Posterior cingulate gyrus (tissue), 11 donors: Measurements from ENCODE around the gene GFM1.

ENCODE experiments used
- DNase-seq, 10 donors: peaks; one replicate each; pipeline versions ENCODE4 v3.0.0 to v3.0.0-alpha.2; 2020 to 2021; ENCODE audit warnings: mixed read lengths in 3 of 10
- intact Hi-C: fragments of 100-400 bp; cut with DNase I; formaldehyde crosslinking; loops from one replicate; pipeline ENCODE4 v1.15.1; 2023

GFM1 gene

DNA sequence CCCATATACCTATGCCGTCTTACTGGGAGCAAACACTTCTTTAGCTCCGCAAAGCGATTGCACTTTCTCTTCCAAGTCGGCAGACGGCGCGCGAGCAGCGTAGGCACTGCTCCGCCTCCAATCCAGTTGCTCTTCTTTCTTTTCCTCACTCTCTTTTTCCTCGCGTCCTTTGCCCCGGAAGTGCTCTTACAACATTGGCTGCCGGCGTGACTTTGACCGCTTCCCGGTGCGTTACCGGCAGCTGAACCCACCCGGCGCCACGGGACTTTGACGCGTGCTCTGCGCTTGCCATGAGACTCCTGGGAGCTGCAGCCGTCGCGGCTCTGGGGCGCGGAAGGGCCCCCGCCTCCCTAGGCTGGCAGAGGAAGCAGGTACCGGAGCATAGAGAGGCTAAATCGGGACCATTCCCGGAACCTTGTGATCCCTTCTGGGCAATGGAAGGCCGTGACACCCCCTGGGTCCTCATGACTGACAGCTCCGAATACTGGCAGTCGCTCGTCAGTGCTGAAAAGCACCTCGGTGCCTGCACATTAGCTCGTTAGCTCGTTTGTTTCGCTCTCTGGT is at the start of gene GFM1:
GFM1 (plus strand) TSS at position 183 of the 564 bp plus-strand sequence; CDS start at position 291, 108 bp downstream.
- peak; percentile 85 to 99 (median 93) for DNase-seq
- intact Hi-C loops = loop anchor here (10.0 kb wide), 1 partner anchor 70 kb away; the partner anchor contains the start of gene MLF1

DNA sequence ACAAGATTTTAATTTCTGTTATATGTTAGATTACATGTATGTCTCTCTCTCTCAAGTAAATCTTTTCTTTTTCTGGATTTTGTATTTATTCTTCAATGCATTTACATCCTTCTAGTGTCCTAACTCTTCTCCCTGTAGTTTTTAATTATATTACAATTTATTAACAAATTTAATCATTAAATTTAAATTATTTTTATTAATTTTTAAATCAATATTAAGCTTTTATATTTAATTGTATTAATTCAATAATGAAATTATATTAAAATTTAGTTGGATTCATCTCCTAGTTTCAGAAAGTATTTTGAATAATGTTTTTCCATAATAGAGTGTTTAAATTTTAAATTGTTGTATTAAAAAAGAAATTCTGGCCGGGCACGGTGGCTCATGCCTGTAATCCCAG is 43.5 kb upstream of the GFM1 start:
- no peak for DNase-seq
- intact Hi-C loops = no loop called here

DNA sequence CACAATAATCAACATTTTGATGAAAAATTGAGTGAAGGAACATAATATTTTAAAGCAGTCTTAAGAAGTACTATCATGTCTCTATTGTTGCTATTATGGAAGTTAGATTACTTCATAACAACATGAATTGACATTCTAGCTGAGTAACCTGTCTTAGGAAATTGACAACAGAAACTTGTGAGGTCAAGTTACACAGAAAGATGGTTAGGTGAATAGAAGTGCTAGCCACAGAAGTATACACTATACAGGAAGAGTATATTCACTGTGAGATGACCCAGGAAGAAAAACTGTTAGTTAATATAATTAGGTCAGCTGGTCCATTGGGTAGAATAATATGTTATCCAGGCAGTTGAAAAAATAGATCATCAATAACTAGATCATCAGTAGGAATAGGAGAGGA is 42.1 kb upstream of the GFM1 start:
- intact Hi-C loops = no loop called here

DNA sequence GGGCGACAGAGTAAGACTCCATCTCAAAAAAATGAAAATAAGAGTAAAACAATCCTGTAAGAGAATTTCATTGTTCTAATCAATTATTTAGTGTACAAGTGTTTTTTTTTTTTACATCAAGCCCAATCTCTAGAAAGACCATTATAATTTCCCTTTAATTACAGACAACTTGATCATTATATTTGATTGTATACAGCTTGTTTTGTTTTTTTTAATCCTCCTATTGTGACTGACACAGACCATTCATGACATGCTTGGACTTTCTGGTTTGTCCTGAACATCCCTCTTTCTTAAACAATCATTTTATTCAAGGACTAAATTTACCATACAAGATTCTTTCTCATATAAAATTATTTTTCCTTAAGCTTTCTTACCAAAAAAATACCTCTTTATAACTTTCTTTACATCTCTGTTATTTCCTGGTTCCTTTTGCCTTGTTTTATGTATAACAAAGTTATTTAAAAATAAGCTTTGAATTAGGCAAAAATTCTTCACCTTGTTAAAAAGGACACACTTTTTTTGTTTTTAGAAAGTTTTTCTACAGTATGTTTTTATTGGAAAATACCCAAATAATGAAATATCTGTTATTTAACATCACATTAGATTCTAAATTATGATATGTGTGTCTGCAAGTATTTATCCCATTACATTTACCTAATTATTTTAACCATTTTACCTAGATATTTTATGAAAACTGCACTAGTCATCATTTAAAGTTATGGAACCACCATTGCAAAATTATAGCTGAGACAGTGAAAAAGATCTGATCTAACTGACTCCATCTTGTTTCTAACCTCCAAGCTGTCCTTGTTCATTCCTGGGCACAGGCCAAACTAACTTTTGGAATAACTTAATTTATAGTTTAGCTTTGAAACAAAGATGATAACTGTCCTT is 26.1 kb upstream of the GFM1 start:
- DNase-seq = no peak
- intact Hi-C loops = no loop called here

More for the DNA sequence above, 42.1 kb upstream of the GFM1 start:
- DNase-seq = no peak

DNA sequence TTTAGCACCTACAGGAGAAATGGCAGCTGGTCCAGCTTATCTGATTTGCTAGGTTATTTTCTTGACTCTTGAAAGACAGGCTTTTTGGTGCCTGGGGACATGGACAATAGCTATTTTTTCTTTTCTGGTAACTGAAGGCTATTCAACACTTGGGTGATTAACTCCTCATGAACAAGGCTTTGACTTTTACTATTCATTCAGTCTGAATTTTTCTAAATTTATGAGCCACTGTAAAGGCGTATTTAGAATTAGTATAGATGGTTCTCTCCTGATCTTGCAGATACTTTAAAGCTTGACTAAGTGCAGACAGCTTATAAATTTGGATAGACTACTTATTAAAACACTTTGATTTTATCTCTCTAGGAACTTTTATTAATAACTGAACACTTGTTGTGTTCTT is 18.4 kb upstream of the GFM1 start:
- no peak for DNase-seq
- intact Hi-C loops = no loop called here

DNA sequence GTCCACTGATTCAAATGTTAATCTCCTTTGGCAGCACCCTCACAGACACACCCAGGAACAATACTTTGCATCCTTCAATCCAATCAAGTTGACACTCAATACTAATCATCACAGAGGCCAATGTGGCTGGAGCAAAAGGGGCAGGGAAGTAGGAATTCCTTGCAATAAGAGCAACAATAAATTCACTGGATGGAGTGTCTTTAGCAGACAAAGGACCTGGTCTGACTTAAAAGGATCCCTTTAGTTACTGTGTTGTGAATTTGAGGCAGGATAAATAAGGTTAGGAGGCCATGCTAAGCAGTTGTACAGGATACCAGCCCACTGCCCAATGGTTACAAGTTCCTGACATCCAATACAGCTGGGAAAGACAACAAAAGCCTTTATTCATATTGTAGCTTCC is 12.3 kb upstream of the GFM1 start:
- intact Hi-C loops = no loop called here
- no peak for DNase-seq

DNA sequence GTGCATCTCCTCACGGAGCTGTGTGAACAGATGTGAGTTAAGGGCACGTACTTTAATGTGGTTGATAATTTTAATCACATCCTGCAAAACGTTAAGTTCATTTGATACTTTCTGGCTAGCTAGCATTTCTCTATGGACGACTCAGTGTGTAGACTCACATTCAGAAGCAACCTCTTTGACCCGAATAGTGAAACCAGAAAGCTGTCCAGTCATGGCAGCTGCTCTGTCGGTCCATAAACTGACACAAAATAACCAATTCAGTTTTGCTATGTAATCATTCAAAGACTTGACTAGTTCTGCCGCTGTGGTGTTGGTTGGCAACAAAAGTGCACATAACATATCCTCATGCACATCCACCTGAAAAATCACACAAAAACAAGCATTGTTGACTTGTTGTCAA is 3.7 kb upstream of the GFM1 start:
- no peak for DNase-seq
- intact Hi-C loops = loop anchor here (10.0 kb wide), 1 partner anchor 66 kb away; the partner anchor contains the start of gene MLF1

DNA sequence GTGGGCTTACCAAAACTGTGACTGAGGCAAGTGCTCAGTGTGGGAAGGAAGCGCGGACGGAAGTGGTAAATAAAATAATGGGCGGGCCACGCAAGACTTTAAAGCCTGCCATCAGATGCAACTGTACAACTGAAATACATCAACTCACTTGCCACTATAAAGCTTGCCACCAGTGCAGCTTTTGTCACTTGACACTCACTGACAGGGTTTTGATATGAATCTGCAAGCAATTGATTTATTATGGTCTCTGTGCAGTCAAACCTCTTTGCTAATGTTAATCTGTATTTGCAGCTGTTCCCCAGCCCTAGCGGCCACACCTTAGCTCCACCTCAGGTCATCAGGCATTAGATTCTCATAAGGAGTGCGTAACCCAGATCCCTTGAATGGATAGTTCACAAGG is 2.3 kb upstream of the GFM1 start:
- intact Hi-C loops = loop anchor here (10.0 kb wide), 1 partner anchor 67 kb away; the partner anchor contains the start of gene MLF1
- no peak for DNase-seq

DNA sequence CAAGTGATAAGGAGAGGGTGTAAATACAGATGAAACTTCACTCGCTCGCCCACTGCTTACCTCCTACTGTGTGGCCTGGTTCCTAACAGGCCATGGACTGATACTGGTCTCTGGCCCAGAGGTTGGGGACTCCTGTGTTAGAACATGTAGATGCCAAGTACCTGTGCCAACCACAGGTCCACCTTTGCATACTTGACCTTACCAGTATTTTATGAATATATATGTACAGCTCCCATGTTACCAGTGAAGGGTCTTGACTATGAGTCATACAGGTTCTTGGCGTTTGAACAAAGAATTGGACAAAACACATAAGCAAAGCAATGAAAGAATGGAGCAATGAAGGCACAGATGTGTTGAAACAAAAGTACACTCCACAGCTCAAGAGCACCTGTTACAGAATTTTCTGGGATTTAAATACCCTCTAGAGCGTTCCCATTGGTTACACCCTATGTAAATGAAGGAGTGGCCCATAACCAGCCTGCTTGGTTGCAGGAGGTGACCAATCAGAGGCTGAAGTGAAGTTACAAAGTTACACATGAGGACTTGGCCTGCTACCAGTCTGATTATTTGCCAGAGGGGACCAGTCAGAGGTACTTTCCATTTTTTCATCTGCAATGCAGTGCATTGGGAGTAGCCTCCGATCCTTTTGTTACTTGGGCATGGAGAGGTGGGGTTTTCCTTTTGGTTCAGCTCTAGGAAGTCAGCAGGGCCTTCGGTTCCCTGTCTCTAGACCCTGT is 1.7 kb upstream of the GFM1 start:
- intact Hi-C loops = loop anchor here (10.0 kb wide), 1 partner anchor 68 kb away; the partner anchor contains the start of gene MLF1
- no peak for DNase-seq

DNA sequence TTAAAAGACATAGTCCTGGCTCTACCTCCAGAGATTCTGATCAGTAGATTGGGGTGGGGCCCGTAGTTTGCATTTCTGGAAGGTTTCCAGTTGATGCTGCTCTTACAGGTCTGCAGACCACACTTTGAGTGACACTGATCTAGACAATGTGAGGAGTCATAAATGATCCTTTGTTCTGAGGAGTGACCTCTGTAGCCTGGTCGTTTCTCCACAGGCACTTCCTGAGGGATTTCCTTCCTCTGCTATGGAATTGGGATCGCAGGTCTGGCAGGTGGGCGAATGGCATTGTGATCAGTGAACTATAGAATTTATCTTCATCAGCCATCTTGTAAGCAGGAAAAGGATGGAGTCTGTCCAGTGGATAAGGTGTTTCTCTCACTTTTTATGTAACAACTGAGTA is 5.5 kb downstream of the GFM1 start:
- intact Hi-C loops = loop anchor here (10.0 kb wide), 1 partner anchor 75 kb away; the partner anchor contains the start of gene MLF1

DNA sequence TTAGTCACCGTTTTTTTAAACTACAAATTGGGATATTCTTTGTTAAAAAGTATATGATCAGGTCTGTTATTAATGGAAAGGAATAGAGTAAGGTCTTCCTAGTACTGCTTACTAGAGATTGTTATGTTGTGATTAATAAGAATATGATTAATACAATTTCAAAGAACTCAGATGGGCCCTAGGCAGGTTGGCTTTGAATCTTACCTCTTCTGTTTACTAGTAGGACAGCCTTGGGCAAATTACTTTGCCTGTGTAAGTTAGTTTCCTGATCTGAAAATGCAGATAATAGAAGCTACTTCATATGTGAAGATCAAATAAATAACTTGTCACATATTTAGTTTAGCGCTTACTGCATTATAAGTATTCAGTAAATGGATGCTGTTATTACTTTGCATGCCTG is 6.9 kb downstream of the GFM1 start:
- intact Hi-C loops = no loop called here
- DNase-seq = no peak

More for the DNA sequence above, 5.5 kb downstream of the GFM1 start:
- DNase-seq = no peak

DNA sequence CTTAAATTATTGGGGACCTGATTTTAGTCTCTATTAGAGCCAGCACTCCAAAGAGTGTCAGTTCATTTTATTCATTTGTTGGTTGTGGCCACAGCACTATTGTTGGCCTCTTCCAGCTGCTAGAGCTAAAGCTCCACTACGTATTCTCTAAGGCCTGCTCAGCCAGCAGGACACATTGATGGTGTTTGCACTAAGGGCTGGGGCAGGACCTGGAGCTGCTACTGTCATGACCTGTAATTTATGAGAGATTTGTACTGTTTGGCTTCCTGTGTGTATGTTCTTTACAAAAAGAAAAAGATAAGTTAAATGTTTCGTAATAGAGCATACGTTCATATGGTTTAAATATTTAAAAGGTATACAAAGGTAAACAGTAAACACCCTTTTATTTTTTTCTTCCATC is 8.1 kb downstream of the GFM1 start:
- no peak for DNase-seq
- intact Hi-C loops = no loop called here

DNA sequence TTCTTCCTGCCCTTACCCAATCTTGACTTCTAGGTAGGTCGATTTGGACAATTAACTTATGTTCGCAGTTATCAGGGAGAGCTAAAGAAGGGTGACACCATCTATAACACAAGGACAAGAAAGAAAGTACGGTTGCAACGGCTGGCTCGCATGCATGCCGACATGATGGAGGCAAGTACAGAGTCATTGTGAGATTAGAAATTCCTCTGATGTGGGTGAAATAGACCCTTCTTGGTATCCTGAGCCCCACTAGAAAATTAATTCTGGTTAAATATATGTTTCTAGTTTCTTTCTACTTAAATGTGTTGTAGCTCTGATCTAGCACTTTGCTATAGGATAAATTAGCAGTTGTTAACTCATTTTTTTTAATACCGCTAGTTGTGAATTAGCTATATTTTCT is 14.6 kb downstream of the GFM1 start:
- intact Hi-C loops = loop anchor here (2.0 kb wide), 1 partner anchor 132 kb away; no protein-coding TSS in a partner anchor
- DNase-seq = no peak

DNA sequence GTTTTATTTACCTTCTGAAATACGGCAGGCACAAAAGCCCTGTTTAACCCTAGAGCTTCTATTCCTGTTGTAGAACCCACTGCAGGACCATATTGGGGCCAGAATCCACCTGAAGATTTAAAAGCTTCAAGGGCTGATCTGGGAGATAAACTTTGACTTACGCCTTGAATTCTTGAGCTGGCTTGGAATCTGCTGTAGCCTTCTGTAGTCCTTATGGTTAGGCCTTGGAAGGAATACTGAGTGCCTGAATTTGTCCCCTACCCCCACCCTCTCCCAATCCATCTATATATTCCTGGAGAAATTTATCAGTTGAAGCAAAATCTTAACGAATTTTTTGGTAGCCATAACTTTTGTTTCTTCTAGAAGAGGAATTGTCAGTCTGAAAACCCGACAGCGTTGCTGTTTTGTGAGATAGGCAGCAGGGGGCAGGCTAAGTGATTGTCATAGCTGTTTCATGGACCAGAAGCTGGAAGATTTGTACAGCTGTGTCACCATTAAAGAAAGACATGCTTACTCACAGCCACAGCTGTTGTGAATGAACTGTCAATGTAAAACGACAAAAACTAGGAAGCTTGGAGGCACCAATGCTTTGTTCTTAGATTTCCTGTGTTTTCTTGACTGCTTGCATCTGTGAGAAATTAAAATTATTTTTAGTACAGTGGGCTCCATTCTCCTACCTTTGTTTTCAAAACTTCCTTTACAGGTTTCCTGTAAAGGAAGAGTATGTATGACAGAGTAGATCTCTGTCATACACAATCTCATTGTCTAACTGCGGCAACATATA is 15.3 kb downstream of the GFM1 start:
- intact Hi-C loops = loop anchor here (2.0 kb wide), 1 partner anchor 131 kb away; no protein-coding TSS in a partner anchor
- DNase-seq = peak in 6 of 10 donors; percentile 25 to 93 (median 52)

DNA sequence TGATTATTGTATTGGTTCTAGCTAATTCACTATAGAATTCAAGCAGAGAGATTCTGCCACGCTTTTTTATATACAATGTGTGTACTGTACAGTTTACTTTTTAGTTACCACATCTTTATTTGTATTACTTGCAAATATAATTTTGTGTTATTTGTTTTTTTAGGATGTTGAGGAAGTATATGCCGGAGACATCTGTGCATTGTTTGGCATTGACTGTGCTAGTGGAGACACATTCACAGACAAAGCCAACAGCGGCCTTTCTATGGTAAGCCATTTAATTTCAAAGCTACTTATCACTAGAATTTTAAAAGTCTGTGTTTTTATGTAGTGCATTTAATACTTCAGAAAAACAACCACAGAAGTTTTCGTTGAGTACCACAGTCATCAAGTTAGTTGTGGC is 16.4 kb downstream of the GFM1 start:
- no peak for DNase-seq
- intact Hi-C loops = no loop called here

DNA sequence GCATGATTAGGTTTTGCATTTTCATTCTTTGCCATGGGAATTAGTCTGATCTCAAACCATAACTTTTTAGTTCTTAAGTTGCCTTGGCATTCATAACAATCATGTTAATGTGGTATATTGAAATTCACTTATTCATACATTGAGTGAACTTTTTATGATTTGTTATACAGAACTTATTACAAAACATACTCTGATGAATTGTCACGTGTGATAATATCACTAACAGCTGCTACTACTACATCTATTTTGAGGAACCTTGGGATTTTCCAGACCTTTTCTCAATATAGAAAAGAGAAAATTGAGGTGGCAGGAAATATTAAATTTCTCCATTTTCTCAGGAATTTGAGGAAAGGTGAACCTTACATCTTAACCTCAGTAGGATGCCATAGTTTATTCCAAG is 18.9 kb downstream of the GFM1 start:
- intact Hi-C loops = no loop called here
- no peak for DNase-seq

DNA sequence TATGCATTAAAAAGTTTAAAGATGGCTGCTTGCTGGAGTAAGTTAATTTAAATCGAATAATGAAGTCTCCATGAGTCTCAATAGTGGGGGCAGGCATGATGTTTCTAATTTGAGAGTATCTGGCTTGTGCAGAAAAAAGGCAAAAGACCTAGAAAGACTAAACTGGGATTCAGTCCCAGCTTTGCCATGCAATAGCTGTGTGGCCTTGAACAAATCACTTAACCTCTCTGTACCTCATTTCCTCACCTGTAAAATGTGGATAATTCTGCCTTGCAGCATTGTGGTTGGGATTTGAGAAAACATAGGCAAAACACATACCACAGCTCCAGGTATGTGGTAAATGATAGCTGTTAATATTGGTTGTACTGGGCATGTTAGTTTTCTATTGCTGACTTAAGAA is 19.5 kb downstream of the GFM1 start:
- no peak for DNase-seq
- intact Hi-C loops = no loop called here

DNA sequence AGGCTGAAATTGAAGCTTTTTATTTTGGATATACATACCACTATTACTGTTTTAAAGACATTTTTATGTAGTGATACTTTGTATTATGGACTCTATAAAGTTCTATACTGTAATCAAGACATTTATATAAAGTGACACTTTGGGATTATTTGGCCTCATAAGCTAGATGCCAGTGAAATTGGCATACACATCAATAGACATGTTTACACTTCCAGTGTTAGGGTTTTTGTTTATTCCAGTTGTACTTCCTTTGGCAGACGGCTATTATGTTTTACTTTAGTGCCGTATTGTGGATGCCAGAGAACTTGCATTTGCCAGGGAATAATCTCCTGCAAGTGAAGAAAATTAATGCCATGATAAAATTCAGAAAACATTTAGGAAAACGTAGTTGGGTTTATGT is 22.1 kb downstream of the GFM1 start:
- no peak for DNase-seq
- intact Hi-C loops = no loop called here

DNA sequence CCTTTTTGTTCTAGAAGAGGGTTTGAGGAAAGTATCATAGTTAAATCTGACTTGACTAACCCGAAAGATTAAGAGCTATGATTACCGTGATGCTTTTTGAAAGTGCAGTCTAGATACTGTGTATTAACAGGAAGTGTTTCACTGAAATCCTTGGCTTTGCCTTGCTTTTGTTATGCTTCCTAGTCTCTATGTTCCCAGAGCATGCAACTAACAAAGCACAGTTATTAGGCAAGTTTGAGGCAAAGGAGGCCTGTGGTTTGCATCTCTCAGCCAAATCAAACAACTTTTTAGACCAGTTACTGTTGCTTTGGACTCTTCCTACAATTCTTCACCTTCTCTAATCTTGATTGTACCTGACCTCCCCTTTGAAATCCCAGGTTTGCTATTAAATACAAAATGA is 24.2 kb downstream of the GFM1 start:
- intact Hi-C loops = no loop called here
- DNase-seq = no peak

DNA sequence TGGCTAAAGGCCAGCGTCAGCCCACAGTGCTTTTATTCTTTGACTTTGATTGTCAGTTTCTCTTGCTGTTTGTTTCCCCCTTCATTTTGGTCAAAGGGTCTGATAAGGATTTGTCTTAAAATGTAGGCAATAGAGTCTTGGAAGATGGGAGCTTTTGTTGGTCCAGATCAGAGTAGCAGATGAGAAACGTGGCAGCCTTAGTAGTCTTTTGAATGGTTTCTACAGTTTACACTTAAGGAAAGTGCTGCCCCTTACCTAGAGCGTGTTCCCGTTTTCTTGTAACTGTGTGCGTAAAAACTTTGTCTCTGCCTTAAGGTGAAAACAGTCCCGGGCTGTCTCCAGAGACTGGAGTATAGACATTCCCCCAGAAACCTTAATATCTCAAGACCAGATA is 27.5 kb downstream of the GFM1 start:
- DNase-seq = no peak
- intact Hi-C loops = no loop called here
